ENCODE results near the gene KCNN3.

KCNN3 gene

DNA sequence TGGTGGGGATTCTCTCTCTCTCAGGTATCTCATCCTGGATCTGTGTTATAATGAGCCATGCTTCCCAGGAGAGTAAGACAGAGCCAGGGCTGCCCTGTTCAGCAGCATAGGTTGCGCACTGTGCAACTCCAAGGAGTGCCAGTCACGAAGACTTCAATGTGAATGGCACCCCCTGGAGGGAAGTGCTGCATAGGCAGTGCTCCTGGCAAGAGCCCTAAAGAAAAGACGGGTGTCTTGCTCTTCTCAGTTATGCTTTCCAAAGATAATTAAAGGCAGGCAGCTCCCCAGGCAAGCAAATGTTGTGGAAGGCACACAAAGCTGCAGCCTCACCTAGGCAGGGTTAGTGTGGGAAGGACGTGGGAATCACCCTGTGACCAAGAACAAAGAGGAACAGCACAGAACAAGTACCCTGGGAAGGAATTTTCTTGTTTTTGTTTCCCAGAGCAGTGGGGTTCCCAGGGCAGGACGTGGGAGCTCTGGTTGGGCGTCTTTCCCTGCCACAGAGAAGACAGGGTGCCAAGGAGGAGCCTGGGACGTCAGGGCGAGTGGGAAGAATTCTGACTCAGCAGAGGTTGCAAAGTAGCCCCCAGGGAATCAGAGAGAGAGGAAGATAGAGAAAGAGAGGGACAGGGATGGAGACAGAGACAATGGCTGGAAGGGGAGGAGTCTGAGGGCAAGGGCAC lies 120.9 kb downstream of the KCNN3 start:
- no peak for DNase-seq (ENCODE audit: low spot score)

DNA sequence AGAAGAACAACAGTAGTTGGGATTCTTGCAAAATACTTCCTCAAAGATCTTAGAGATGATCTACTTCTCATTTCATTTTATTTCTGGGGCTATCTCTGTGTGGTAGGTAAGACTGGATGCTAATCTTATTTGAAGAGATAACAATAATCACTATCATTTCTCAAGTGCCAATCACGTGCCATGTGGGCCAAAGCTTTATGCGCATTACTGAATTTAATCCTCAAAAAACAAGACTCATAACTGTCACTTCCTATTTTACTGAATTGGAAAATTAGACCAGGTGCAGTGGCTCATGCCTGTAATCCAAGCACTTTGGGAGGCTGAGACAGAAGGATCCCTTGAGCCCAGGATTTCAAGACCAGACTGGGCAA lies 121.7 kb downstream of the KCNN3 start:
- DNase-seq (ENCODE audit: low spot score), result no peak

DNA sequence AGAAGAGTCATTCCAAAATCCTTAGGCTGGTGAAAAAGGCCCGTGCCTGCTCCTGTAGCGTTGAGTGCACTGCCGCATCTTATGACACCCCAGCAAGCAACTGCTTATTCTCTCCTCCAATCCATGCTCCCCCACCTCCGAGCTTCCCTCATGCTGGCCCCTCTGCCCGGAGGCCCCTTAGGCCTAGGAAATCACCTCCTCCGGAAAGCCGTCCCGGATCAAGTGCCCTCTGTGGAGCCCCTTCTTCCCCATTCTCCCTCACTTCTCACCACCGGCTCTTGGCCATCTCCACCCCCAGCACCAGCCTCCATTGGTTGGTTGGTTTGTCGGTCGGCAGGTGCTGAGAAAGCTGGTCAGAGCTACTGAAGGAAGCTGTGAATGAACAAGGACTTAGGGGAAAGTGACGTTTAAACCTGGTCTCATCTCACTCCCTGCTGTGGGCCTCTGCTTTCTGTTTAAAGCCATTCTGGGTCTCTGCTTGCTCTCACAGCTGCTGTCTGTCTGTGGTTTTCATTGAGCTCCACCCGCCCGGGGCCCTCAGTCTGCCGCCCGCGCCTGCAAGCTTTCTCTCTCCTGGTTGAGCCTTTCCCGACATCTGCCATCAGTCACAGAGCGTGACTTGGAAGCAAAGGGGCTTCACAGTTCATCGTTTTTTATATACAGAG lies 122.2 kb downstream of the KCNN3 start:
- no peak for DNase-seq (ENCODE audit: low spot score)

GRCh38 chr1:154747380-154747739 lies 122.7 kb downstream of the KCNN3 start:
- no peak for DNase-seq (ENCODE audit: low spot score)

- DNase-seq (ENCODE audit: low spot score), result no peak
Measured at GRCh38 chr1:154746622-154747299, 123.3 kb downstream of the KCNN3 start.

DNA sequence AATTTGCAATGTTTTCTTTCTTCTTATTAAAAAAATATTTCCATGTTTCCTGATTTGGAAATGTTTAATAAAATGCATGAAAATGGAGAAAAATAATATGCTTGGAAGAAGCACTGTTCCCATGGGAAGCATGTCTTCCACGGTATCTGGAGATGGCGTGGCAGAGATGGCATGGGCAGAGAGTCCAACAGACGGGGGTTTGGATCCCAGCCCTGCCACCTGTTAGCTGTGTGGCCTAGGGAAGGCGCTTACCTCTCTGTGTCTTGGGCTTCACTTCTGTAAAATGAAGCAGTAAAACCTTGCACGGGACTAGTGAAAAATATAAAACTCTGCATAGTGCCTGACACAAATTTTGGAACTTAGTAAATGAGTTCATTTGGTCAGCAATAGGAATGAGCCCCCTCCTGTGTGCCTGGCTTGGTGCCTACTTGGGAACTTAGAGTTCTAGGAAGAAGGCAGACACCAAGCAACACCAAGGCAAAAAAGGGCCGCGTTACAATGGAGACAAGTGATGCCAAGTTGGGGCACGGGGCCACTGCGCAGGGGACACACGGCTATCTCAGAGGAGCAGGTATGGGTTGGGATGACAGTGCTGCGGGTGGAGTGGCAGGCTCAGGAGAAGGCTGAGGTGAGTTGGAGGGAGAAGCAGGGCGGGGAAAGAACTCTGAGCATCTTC lies 124.2 kb downstream of the KCNN3 start:
- DNase-seq (ENCODE audit: low spot score), result no peak

DNA sequence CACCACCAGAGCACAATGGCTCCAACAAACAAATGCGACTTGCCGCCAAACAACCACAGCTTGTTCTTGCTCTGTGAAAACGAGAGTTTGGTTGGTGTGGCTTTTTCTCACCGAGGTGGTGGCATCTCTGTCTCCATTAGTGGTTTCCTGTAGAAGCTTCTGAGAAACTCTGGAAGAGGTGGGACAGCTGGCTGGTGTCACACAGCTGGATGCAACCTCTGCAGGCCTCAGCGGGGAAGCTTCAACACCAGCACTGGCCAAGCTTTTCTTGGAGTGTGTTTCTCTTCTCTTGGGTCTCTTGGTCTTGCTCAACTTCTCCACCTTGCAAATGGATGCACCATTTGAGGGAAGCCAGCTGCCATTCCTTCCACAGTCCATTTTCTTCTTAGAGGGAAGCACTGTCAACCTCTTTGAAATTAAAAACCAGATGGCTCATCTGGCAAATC lies 124.8 kb downstream of the KCNN3 start:
- no peak for DNase-seq (ENCODE audit: low spot score)

GRCh38 chr1:154744352-154745035 lies 125.6 kb downstream of the KCNN3 start:
- DNase-seq (ENCODE audit: low spot score), result no peak

GRCh38 chr1:154743526-154744036 lies 126.5 kb downstream of the KCNN3 start:
- no peak for DNase-seq (ENCODE audit: low spot score)

DNA sequence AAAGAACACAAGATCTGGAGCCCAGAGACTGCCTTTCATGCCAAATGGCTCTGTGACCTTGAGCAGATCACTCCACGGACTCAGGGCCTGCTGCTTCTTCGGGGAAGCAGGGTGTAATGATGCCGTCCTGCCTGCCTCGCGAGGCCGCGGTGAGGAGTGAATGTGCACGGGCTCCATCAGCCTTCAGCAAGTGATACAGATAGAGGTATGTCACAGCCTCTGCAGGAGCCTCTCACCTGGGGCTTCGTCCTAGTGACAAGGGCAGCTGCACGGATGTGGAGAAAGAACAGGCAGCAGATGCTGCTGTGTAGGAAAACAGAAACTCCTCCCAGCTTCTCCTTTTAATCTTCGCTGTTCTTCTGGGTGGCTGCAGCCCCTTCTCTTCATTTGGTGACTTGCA lies 127.5 kb downstream of the KCNN3 start:
- no peak for DNase-seq (ENCODE audit: low spot score)

- no peak for DNase-seq (ENCODE audit: low spot score)
Measured at GRCh38 chr1:154741741-154742495, 128.2 kb downstream of the KCNN3 start.

- DNase-seq (ENCODE audit: low spot score), result no peak
Measured at GRCh38 chr1:154741327-154741726, 128.8 kb downstream of the KCNN3 start.

- DNase-seq (ENCODE audit: low spot score), result no peak
Measured at GRCh38 chr1:154739654-154740053, 130.4 kb downstream of the KCNN3 start.

GRCh38 chr1:154736841-154737240 lies 133.2 kb downstream of the KCNN3 start:
- no peak for DNase-seq (ENCODE audit: low spot score)

DNA sequence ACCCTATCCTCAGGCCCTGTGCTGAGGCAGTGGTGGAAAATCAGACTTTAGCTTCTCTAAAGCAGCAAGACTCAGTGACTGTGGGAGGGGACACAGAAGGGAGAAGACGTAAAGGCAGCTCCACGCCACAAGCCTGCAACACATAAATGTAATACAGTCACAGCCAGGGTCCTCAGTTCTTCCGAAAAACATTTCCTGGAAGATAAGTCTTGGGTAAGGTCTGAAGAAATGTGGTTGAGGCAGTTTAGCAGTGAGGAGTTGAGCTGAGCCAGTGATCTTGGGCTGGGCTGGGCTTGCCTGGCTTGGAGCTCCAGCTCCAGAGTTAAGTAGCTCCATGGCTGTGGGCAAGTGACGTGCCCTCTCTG lies 134.3 kb downstream of the KCNN3 start:
- DNase-seq (ENCODE audit: low spot score), result no peak

DNA sequence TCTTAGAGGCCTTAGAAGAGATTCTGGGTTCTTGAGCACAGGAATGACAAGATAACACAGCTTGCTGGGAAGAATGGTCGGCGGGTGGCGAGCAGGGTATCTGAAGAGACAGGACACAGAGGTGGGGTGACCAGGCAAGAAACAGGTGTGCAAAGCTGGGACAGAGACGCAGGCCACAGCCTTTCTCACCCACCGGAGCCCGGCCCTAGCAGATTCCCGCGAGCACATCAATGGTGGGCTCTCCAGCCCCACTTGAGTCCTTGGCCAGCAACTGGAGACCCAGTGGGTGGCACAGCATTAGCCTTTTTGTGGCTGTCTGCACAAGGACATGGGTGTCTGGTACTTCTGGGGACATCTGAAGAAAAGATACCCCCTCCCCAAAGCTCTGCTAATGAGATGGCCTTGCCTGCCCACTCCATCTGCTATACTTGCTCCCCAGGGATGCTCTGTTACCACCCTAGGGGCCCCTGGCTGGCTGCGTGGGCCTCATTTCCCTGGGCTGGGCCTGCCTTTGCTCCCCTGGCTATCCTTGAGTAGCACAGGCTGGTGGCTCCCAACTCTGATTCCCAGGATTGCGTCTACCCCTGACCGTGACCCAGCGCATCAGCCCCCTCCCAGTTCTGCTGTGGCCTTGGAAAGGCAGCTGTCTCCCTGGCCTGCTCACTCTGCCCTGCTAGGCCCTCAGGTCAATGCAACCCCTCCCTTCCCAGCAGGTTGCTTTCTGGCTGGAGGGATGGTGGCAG lies 134.8 kb downstream of the KCNN3 start:
- DNase-seq (ENCODE audit: low spot score), result no peak

- no peak for DNase-seq (ENCODE audit: low spot score)
Measured at GRCh38 chr1:154733621-154734020, 136.5 kb downstream of the KCNN3 start.

GRCh38 chr1:154730986-154731489 lies 139.0 kb downstream of the KCNN3 start:
- no peak for DNase-seq (ENCODE audit: low spot score)

DNA sequence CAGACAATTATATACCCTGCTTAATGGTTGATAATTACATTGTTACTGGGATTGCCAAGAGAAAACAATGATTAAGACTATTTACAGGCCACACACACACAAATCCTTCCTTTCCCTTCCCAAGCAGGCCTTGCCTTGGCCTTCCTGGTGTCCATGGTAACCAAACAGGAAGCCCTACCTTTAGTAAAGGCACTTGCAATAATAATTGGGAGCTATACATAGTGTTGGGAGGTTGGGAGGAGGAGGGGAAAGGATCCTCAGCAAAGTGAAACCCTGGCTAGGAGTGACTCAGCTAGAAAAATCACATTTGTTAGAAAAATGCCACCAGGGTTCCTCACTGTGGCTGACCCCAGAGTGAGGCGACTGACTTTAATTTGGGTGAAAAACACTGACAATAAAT lies 139.8 kb downstream of the KCNN3 start:
- no peak for DNase-seq (ENCODE audit: low spot score)

- DNase-seq (ENCODE audit: low spot score), result no peak
Measured at GRCh38 chr1:154729577-154729976, 140.5 kb downstream of the KCNN3 start.

Measured in LoVo (cell line).